GM20000 (cell line): ENCODE data around the gene KRTAP3-2.

Experiments used
- DNase-seq: peaks from one replicate; pipeline ENCODE4 v3.0.0; 2012; ENCODE audit warnings: low spot score
- CTCF ChIP-seq: IDR thresholded peaks from 2 replicates; pipeline ENCODE4 v1.5.1; 2012; ENCODE audit warnings: mild to moderate bottlenecking, control low read depth; ENCODE audit errors: extremely low read depth, missing control alignments

Gene KRTAP3-2

GRCh38 chr17:41013606-41014005, 13.9 kb upstream of the KRTAP3-2 start:
- DNase-seq: no peak
- TF ChIP-seq CTCF: no peak

- DNase-seq: no peak
- no peak for TF ChIP-seq CTCF
Observed at GRCh38 chr17:41013181-41013580, 13.5 kb upstream of the KRTAP3-2 start.

GRCh38 chr17:41012326-41013120, 12.8 kb upstream of the KRTAP3-2 start:
- no peak for TF ChIP-seq CTCF
- no peak for DNase-seq

- no peak for TF ChIP-seq CTCF
- no peak for DNase-seq
Observed at GRCh38 chr17:41010441-41010840, 10.7 kb upstream of the KRTAP3-2 start.

- DNase-seq: no peak
- no peak for TF ChIP-seq CTCF
Observed at GRCh38 chr17:41009936-41010335, 10.2 kb upstream of the KRTAP3-2 start.

GRCh38 chr17:41009301-41009760, 9.6 kb upstream of the KRTAP3-2 start:
- TF ChIP-seq CTCF: no peak
- DNase-seq: no peak

- no peak for DNase-seq
- TF ChIP-seq CTCF: no peak
Observed at GRCh38 chr17:41008811-41009210, 9.1 kb upstream of the KRTAP3-2 start, which contains the start of gene KRTAP3-1. KRTAP3-1 (minus strand) TSS chr17:41009128; CDS start chr17:41009074, 54 bp downstream.
